ENCODE results near the gene MPZL2.

The MPZL2 gene

DNA sequence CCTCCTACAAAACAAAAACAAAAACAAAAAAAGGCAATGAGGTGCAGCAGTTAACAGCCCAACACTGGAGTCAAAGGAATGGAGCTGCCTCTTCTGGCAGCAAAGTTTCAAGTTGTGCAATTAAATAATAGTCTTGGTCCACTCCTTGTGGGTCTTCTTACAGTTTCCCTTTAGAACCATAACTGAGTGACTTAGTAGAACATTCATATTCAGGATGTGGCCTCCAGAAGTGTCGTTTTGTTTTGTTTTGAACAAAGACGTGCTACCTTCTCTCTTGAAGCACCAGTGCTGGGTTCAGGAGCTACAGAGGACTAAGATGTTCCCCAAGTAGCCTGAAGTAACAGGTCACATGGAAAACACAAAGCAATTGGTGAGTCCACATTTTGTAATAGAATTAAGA is 37.3 kb downstream of the MPZL2 start:
- peaks cover 4% of the 10 kb centered on the region for H3K4me1 ChIP-seq (ENCODE audit: insufficient read depth, low read length, poor library complexity, severe bottlenecking)

DNA sequence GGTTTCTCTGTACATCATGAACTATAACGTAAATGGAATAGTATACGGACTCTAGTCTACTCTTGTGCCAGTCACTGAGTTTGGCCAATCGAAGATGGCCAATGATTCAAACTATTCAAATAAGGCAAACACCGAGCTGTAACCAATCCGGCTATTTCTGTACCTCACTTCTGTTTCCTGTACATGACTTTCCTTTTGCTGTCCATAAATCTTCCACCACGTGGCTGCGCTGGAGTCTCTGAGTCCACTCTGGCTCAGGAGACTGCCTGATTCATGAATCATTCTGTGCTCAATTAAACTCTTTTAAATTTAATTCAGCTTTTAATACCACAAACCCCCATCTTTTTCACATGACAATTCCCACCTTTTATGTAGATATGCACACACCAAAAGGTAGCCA is 37.8 kb downstream of the MPZL2 start:
- Histone ChIP-seq H2AFZ (ENCODE audit: low read length) (no peak overlapping the region), H3K4me1 (ENCODE audit: insufficient read depth, low read length, poor library complexity, severe bottlenecking) (peaks cover 4% of the 10 kb centered on the region), H3K36me3 (ENCODE audit: insufficient read depth, low read length) (no peaks in the 10 kb centered on the region), H3F3A (ENCODE audit: low read depth) (no peaks in the 10 kb centered on the region), H3K4me3 (ENCODE audit: low read length, poor library complexity, severe bottlenecking) (no peak overlapping the region), H3K9me3 (ENCODE audit: insufficient read depth, low read depth, low read length) (no peaks in the 10 kb centered on the region), H3K9me2 (replicated peaks; ENCODE audit: low read depth, low read length) (no peaks in the 10 kb centered on the region), H4K20me1 (ENCODE audit: insufficient read depth, low read length, poor library complexity, severe bottlenecking) (no peaks in the 10 kb centered on the region), H3K79me2 (ENCODE audit: insufficient read depth, low read length) (no peaks in the 10 kb centered on the region), H3K4me2 (ENCODE audit: low read depth, low read length, poor library complexity, severe bottlenecking) (no peak overlapping the region), H3K9ac (ENCODE audit: low read depth, low read length, poor library complexity, severe bottlenecking) (no peak overlapping the region), H3K27me3 (ENCODE audit: insufficient read depth, low read length, poor library complexity, severe bottlenecking) (peaks cover 30% of the 10 kb centered on the region)
- TF ChIP-seq, protein P1, sequence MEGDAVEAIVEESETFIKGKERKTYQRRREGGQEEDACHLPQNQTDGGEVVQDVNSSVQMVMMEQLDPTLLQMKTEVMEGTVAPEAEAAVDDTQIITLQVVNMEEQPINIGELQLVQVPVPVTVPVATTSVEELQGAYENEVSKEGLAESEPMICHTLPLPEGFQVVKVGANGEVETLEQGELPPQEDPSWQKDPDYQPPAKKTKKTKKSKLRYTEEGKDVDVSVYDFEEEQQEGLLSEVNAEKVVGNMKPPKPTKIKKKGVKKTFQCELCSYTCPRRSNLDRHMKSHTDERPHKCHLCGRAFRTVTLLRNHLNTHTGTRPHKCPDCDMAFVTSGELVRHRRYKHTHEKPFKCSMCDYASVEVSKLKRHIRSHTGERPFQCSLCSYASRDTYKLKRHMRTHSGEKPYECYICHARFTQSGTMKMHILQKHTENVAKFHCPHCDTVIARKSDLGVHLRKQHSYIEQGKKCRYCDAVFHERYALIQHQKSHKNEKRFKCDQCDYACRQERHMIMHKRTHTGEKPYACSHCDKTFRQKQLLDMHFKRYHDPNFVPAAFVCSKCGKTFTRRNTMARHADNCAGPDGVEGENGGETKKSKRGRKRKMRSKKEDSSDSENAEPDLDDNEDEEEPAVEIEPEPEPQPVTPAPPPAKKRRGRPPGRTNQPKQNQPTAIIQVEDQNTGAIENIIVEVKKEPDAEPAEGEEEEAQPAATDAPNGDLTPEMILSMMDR (conservative IDR thresholded peaks at IDR 0.05; ENCODE audit: low read length) = no peak
- no peak for TF ChIP-seq EZH2phosphoT487 (IDR thresholded peaks at IDR 0.05; ENCODE audit: borderline replicate concordance)

More for the DNA sequence above, 37.3 kb downstream of the MPZL2 start:
- Histone ChIP-seq H3F3A (ENCODE audit: low read depth) (no peaks in the 10 kb centered on the region), H3K9me2 (replicated peaks; ENCODE audit: low read depth, low read length) (no peaks in the 10 kb centered on the region), H3K36me3 (ENCODE audit: insufficient read depth, low read length) (no peaks in the 10 kb centered on the region), H3K4me2 (ENCODE audit: low read depth, low read length, poor library complexity, severe bottlenecking) (no peak overlapping the region), H4K20me1 (ENCODE audit: insufficient read depth, low read length, poor library complexity, severe bottlenecking) (no peaks in the 10 kb centered on the region), H3K27me3 (ENCODE audit: insufficient read depth, low read length, poor library complexity, severe bottlenecking) (peaks cover 25% of the 10 kb centered on the region), H3K79me2 (ENCODE audit: insufficient read depth, low read length) (no peaks in the 10 kb centered on the region), H3K9me3 (ENCODE audit: insufficient read depth, low read depth, low read length) (no peaks in the 10 kb centered on the region), H3K9ac (ENCODE audit: low read depth, low read length, poor library complexity, severe bottlenecking) (no peak overlapping the region), H2AFZ (ENCODE audit: low read length) (no peak overlapping the region), H3K4me3 (ENCODE audit: low read length, poor library complexity, severe bottlenecking) (no peak overlapping the region)
- TF ChIP-seq, protein P1 (conservative IDR thresholded peaks at IDR 0.05; ENCODE audit: low read length) = no peak
- no peak for TF ChIP-seq EZH2phosphoT487 (IDR thresholded peaks at IDR 0.05; ENCODE audit: borderline replicate concordance)

DNA sequence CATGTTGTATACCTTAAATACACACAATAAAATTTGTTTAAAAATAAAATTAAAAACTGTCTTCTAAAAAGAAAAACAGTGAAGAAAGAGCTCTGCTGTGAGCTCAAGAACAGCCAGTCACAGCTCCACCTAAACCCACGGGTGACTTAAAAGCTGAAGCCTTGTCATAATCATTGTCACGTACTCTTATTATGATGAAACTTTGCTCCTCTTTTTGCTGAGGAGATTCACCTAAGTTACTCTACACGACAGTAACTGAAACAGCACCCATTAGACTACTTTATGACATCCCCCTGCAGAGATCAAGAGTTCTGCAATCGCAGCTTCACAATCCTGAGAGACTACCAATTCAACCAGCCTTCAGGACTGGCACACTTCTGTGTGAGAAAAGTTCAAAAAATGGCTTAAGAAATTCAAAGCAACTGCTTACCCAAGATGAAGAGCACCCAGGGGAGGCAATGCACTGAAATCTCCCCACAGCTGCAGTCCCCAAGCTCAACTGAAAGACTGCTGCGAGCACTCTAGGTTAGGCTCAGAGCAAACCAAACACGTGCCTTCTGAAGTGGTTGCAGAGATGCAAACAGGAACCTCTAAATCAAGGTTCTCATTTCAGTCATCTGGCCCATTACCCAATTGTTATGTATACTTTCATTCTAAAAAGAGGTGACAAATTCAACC is 39.4 kb downstream of the MPZL2 start, which contains the start of gene JAML:
Gene JAML (minus strand): TSS at position 501 of the 678 bp plus-strand sequence. CDS start 10,145 bp downstream, outside the sequence.
- H2AFZ ChIP-seq (ENCODE audit: low read length) = no peak within 1 kb of the TSS
- TF ChIP-seq, protein P1 (conservative IDR thresholded peaks at IDR 0.05; ENCODE audit: low read length) = no peak
- TF ChIP-seq EZH2phosphoT487 (IDR thresholded peaks at IDR 0.05; ENCODE audit: borderline replicate concordance) = no peak
- no peak within 1 kb of the TSS for H3K9ac ChIP-seq (ENCODE audit: low read depth, low read length, poor library complexity, severe bottlenecking)
- H3K4me3 ChIP-seq (ENCODE audit: low read length, poor library complexity, severe bottlenecking) = no peak within 1 kb of the TSS
- no peak within 1 kb of the TSS for H3K4me2 ChIP-seq (ENCODE audit: low read depth, low read length, poor library complexity, severe bottlenecking)
- no peaks in the 10 kb centered on the region for H3K79me2 ChIP-seq (ENCODE audit: insufficient read depth, low read length)
- H3K9me2 ChIP-seq (replicated peaks; ENCODE audit: low read depth, low read length) = no peaks in the 10 kb centered on the region
- no peaks in the 10 kb centered on the region for H3F3A ChIP-seq (ENCODE audit: low read depth)
- no peaks in the 10 kb centered on the region for H3K9me3 ChIP-seq (ENCODE audit: insufficient read depth, low read depth, low read length)
- H3K4me1 ChIP-seq (ENCODE audit: insufficient read depth, low read length, poor library complexity, severe bottlenecking) = peaks cover 4% of the 10 kb centered on the region
- peaks cover 46% of the 10 kb centered on the region for H3K27me3 ChIP-seq (ENCODE audit: insufficient read depth, low read length, poor library complexity, severe bottlenecking)
- no peaks in the 10 kb centered on the region for H4K20me1 ChIP-seq (ENCODE audit: insufficient read depth, low read length, poor library complexity, severe bottlenecking)
- no peaks in the 10 kb centered on the region for H3K36me3 ChIP-seq (ENCODE audit: insufficient read depth, low read length)

All from Loucy (cell line).